NK-92 treated with Interleukin-12 subunit alpha and Interleukin-12 subunit beta, amount 100 ng/mL, for 24 hours (cell line): ENCODE data around the gene SCG2.
"Not testable (repeated sequence)": the region's sequence is repeated elsewhere in the genome, so short reads cannot be mapped to it uniquely, and the experiment has no call there.

Experiments used
- DNase-seq: peaks from one replicate; lab custom pipeline; 2025; lab: John Stamatoyannopoulos, UW

The SCG2 gene

DNA sequence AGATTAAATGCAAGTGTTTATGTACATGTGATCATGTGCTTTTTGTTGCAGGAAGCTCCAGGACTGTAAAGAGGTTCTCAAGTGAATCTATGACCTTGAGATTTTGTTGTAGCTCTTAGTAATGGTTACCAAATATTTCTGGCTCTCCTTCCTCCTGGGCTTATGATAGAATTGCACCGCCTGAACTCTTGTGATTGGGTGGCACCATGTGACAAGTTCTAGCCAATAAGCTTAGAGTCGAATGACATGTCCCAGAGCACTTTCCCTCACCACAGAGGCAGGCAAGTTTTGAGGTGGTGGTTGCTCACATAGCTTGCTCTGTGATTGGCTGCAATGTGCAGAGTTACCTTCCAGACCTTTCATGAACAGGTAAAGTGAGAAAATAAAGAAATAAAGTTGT is 8.9 kb upstream of the SCG2 start:
- no peak for DNase-seq

DNA sequence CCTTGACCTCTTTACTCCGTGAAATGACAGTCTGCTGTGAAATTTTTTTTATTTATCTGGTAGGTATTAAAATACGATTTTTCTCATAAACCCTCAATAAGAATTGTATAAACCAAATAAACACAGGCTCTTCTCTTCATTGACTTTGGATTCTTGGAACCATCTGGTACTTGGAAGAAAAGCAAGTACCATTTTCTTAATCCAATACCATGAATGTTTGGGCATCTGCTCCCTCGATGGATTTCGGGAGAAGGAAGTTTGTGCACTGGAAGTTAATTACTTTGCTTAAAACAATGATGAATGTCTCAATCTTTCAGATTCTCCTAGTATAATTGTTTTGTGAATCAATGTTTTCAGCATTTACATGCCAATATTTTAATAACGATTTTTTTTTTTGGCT is 5.3 kb upstream of the SCG2 start:
- no peak for DNase-seq

DNA sequence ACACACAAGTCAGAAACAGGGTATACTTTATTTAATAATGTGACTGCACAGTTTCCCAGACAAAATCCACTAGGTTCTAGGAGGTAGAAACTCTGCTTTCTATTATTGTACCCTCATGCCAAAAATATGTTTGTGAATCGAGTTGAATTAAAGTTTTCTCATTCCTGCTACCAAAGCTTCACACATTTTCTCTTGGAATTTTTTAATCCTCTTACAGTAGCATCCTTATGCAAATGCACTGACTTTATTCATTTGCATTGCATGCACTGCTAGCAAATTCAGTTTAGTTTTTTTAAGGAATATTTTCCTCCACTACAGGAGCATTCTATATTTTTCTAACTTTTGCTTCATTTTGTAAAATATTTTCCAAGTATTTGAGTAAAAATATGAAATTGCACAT is 4.8 kb upstream of the SCG2 start:
- DNase-seq = no peak

DNA sequence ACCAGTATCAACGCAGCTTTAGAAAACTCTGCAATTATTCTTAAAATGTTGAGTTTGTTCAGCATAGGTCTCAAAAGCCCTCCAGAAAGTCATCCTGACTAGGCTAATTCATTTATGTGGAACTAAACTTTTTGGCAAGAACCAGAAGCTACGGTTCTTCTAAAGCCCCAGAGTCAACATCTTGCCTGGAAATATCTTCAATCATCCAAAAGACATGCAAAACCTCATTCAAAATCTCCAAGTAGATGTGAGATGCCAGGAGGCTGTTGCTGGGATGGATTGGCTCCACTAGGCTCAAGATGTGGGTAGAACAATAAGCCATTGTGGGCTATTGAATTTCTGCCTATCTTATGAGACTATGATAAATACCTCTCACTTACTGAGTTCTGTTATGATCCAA is 2.1 kb upstream of the SCG2 start:
- no peak for DNase-seq

DNA sequence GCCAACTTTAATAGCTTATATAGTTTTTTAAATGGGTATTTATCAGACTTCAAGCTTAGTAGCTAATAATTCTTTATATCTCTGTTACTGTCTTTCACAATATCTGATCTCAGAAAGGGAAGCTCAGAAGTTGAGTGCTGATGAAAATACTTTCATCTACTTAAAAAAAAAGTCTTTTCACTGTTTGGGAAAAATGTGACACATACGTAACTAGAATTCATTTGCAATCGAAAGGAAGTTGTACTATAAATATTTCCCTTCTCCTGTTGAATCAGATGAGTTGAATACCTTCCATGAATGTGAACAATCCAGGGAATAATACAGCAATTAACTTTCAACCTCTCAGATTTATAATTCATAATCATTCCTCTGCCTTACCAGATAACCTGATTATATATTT is 811 bp upstream of the SCG2 start:
- DNase-seq = no peak

DNA sequence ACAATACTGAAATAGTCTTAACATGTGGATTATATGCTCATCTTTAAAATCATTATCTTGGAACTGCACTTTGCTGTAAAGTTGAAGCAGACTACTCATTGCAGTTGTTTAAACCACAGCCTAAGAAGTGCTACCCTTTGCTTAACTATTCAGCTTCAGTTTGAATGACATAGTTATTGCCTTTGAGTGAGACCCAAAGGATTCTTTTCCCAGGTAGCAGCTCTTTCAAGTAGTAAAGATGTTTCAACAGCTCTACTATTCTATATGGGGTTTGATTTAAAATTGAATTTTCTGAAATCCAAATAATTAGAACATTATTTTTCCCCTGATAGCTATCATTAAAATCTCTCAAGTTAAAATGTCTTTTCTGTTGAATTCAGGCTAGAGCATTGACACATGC is 1.1 kb downstream of the SCG2 start:
- DNase-seq = no peak

DNA sequence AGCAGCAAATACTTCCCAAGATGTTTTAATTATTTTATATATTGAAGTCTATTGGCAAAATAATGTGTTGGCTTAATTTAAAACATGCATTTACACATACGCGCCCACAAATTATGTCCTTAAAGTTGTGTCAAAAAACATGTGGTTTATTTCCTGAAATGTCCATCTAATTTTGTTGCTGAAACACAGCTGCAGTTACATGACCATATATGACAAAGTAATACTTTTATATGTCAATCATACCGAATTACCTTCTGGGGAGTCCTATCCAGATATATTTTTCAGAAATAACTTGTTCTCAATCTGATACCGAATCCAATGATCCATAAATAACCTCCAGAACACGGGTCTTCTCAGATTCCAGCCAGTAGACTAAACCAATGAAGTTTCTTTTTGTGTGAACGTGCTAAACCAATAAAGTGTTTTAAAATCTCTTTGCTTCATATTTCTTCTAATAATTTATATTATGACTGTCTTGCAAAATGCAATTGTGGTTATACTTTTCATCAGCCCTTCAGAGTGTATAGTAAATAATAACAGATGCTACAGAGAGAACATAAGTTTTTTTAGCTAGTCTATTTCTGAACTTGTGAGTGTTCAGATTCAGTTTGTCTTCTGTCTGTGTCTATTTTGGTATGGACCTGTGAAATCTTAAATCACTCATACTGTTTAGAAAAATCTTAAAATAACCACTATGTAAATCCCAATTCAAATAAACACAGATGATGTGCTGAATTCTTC is 2.4 kb downstream of the SCG2 start:
- DNase-seq = no peak

DNA sequence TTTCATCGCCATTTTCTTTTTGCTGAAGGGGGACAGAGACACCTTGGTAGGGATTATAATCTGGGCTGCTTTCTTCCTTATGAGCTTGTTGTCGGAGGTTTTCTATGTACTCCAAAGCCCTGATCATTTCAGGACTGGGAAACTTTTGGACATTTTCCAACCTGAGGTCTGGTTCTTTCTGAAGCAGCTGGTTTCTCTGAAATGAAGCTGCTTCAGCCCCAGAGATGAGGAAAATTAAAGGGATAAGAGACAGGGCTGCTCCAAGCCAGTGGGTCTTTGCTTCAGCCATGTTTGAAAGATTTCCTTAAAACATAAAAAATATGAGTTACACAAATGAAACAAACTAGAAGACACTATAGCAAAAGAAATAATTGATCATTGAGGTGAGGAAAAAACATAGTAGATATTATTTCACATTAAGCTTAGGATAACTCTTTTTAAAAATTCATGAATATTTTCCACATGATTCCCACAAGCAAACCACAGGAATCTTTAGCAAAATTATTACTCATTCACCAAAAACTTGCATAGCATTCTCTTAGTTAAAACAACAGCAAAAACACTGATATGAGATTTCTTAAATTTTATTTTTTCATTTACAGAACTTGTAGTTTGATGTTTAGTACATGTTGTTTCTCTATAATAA is 3.0 kb downstream of the SCG2 start:
- no peak for DNase-seq

DNA sequence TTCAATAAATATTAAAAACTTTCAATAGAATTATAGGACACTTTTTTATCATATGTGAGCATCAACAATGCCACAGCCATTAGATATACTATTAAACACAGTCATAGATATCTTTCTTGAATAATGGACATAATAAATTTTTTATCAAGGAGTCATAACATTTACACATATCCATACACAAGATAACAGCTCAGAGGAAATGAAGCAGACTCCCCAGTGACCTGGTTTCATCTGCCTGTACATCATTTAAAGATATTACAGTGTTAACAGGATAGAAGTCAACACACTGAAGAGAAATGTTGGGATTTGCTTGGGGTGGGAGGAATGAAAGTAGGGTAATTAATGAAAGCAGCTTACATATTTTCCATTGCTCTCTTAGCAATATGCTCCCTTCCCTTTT is 5.1 kb downstream of the SCG2 start:
- DNase-seq = no peak

DNA sequence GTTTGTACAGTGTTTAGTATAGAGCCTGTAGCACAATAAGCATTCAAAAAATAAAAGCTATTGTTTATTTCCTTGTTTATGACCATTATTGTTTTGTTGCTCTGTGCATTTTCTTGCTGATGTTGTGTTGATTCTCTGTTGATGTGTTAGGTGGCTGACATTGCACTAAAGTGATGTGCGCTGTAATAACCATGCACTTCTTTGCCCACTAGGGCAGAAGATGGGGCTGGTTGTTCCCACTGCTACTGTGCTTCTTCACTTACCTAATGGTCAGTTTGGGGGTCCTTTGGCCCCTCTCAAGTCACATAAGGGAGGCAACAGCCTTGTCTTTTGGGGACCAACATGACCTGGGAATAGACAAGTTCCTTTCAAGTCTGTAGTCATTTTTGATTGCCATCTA is 6.0 kb downstream of the SCG2 start:
- DNase-seq = no peak

DNA sequence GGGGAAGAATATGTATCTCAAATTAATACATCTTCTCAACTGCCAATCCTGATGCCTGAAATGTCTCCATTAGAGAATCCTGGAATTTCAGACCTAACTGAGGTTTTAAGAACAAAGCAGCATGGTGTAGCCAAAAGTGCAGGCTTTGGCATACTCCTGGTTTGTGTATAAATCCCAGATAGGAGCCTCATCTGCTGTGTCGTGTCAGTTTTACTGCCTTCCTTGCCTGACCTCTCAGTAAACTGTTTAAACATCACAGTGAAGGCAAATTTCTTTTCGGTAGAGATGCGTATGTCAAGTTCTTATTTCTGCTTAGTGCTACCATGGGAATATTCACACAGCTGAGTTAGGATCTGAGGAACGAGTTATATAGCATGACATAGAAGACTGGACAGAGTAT is 7.3 kb downstream of the SCG2 start:
- DNase-seq = no peak

DNA sequence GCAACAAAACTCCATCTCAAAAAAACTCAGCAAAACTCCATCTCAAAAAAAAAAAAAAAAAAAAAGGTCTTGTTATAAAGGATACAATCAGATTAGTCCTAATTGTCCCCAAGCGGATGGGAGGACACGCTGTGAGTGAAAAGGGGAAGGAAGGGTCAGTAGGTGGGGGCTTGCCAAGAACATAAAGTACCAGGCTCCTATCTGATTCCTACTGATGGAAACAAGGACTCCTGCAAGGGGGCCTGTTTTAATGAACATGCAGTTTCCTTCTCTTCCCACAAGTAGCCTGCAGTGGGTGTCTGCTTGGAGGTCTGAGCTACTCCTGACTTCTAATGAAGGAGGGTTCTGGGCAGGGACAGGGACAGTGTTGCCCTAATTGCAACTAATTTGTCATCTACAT is 7.9 kb downstream of the SCG2 start:
- no peak for DNase-seq

DNA sequence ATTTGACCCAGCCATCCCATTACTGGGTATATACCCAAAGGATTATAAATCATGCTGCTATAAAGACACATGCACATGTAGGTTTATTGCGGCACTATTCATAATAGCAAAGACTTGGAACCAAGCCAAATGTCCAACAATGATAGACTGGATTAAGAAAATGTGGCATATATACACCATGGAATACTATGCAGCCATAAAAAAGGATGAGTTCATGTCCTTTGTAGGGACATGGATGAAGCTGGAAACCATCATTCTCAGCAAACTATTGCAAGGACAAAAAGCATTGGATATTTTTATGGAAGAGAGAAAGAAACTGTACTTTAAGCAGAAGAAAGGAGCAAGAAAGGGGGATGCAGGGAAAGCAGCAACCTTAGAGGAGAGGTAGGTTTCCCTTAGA is 9.5 kb downstream of the SCG2 start:
- DNase-seq = not testable (repeated sequence)

DNA sequence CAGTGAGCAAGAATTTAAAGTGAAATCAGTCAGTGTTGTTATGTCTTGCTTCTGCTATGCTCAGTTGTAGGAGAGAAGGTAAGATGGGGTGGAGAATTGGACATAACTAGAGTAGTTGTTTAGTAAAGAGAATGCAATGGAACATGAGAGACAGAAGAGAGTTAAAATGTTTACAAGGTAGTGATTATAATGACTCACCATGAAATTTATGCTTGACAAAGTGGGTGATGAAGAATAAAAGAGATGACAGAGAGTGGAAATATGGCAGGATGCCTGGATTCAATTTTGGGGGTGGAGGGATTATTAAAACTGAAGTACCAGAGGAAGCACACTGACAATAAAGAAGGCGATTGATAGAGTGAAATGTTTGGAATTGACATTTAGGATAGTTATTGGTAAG is 10.6 kb downstream of the SCG2 start:
- DNase-seq = no peak

DNA sequence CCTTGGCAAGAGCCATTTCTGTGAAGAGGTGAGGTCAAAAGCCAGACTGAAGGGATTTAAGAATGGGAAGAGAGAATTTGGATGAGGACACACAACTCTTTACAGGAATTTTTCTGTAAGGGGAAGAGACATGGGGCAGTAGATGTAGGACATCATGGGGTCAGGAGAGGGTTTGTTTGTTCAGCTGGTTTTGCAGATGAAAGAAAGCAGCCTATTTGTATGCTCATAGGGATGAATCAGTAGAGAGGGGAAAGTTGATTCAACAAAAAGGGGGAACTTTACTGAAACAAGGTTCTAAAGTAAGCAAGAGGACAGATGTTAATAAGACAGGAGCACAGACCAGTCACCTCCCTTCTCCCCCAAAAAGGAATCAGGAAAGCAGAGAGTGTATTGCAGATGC is 11.2 kb downstream of the SCG2 start:
- DNase-seq = no peak

DNA sequence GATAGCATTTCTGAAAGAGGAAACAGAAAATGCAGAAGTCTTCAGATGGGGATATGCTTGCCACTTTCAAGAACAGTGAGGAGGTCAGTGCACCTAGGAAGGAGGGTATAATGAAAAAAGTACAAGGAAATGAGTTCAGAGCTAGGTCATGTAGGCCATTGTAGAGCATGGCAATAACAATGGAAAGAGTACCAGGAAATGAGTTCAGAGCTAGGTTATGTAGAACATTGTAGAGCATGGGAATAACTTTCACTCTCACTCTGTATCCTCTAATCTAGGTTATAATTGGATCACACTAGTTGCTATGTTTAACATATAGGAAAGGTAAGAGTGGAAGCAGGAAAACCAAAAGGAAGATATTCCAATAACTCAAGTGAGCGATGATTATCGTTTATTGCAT is 12.3 kb downstream of the SCG2 start:
- no peak for DNase-seq

DNA sequence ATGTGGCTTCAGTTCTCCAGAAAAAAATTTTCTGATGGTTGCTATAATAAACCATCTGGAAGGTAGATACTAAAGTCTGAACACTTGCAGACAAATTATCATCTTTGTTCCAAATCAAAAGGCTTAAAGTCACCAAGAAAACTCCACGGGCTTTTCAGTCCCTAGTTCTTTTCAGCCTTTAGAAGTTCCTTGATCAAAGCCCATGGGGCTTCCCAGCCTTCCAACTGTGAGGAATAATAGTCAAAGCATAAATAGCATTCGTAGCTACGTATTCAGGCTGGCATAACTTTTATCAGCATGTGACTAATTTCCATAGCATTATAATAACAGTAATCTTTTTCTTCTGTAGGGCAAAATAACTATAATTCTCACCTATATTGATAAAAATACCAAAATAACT is 13.9 kb downstream of the SCG2 start:
- DNase-seq = no peak

DNA sequence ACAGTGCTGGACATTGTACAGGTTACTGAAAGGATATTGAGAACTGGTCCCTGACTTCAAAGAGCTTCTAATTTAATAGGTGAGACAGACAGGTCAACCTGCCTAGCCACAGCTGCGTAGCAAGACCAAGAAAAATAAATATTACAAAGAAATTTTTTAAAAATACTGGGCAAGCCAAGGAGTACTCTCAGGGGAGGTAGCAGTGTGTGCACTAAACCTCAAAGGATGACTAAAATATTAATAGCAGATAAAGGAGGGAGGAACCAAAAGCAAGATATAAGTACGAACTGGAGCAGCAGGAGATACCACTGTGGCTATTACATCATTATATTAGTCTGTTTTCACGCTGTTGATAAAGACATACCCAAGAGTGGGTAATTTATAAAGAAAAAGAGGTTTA is 14.9 kb downstream of the SCG2 start:
- no peak for DNase-seq

DNA sequence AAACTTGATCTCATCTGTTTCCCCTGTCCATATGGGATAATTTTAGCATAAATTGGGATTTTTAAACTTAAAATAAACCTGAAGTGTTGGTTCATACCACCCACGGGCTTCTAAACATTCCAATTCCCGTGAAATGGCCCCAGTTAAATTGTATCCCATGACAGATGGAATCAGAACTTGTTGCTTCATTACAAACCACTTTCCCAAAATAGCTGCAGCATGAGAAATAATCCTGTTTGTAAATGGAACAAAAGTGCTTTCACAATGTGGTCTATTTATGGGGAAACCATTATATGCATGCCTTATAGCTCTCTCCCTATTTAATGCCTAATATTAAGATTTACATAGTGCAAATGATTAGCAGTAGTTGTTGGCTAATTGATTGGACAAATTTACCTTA is 15.9 kb downstream of the SCG2 start:
- DNase-seq = no peak

DNA sequence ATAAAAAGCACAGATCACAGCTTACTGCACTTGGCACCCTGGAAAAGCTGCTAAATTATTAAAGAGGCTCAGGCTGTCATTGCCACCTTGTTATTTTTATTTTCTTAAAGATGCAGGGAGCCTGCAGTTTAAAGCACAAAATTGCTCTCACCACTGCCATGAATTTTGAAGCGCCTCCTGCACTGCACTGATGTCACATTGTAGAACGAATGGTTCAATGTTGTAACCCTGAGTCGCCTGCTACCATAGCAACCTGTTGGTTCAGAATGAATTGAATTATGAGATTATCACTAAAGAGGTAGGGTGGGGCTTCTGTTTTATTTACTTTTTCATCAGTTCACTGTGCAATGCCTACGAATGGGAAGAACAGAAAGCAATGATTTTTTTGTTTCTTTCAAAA is 16.5 kb downstream of the SCG2 start:
- no peak for DNase-seq

DNA sequence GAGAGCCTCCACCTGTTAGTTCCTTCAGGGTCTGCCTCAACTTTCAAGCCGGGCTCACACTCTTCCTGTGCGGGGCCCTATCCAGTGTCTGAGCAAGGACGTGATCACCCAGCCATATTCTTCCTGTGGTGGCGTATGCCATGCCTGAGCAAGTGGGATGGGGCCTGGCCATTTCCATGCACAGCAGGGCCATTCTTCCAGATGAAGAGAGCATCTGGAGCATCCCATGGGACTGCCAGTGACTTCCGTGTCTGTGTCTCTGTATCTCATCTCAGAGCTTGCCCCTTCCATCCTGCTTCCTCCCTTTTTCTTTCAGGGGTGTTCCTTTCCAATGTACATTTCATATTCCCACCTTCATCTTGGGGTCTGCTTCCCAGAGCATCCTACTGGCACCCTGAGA is 20.2 kb downstream of the SCG2 start:
- no peak for DNase-seq

DNA sequence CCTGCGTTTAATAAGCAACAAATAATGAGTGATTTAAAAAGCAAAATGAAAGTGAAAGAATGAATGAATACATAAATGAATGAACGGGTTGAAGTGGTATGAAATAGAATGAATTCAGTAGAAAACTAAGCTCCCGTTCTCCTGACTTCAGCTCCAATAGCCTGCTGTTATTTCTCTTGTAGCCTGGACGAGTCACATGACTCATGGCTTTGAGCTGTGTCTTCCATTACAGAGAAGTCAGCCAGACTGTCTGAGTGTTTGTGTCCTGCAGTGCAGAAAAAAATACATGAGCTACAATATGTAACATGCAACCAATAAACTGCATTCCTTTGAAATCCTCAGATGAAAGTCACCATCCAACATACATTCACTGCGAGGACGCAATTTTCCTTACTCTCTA is 21.2 kb downstream of the SCG2 start:
- no peak for DNase-seq

DNA sequence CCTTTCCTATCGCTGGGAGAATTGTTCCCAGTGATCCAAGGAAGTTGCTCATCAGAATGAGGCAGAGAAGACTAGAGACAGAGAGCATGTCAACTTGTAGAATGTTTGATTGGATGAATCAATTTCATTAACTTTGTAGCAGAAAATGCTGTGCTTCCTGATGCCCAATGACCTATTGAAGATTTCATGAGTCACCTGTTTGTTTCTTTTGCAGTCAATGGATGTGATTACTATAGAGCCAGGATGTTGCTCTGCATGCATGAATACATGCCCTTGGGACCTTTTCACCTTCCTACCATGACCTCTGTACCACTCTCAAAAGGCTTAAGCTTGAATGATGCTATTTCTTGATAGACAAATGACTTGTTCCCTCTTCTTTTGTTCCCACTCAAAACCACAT is 23.3 kb downstream of the SCG2 start:
- no peak for DNase-seq

DNA sequence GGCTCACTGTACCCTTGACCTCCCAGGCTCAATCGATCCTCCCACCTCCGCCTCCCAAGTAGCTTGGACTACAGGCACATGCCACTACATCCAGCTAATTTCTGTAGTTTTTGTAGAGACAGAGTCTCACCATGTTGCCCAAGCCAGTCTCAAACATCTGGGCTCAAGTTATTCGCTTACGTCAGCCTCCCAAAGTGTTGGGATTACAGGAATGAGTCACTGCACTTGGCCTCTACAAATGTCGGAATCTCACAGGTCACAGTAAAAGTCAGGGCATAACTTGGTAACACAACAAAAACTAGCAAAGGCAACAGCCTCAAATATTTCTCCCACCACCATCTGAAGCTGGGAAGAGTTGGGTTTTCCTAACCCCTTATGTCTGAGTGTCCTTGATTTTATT is 25.3 kb downstream of the SCG2 start:
- no peak for DNase-seq
